Stimulated activated CD4-positive, alpha-beta T cell treated with anti-CD3 and anti-CD28 coated beads, Interleukin-12 subunit alpha, Interleukin-12 subunit beta, amount 100 ng/mL, for 4 hours (primary cell): ENCODE data around the gene CTSH.

ENCODE experiments used
- DNase-seq: peaks from one replicate; pipeline ENCODE4 v3.0.0-alpha.2; 2020

CTSH gene

DNA sequence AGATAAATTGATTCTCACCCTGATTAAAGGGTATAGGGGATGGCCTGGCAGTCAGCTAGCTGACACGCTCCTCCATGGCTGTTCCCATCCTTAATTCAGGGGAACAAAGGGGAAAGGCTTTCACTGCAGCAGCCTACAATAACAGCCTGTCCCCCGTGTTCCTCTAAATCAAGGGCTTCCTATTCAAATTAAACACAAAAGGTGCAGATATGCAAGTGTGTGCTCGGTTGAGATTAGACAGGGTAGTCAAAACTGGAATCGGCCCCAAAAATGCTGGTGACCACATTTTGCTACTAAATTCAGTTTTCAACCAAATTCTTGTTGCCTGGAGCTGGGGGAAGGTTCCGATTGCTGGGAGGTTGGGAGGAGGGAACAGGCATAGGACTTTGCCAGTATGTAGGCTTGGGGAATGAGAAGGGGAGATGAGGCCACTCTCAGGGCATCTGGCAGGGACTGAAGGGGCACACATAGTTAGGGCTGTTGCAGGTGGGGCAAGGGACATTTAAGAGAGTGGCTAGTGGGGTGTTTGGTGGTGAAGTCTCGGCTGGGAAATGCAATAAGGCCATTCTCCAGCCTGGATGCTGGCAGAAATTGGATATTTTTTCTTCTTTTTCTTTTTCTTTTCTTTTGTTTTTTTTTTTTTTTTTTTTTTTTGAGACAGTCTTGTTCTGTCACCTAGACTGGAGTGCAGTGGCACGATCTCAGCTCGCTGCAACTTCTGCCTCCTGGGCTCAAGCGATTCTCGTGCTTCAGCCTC lies 32.9 kb upstream of the CTSH start:
- DNase-seq = no peak

DNA sequence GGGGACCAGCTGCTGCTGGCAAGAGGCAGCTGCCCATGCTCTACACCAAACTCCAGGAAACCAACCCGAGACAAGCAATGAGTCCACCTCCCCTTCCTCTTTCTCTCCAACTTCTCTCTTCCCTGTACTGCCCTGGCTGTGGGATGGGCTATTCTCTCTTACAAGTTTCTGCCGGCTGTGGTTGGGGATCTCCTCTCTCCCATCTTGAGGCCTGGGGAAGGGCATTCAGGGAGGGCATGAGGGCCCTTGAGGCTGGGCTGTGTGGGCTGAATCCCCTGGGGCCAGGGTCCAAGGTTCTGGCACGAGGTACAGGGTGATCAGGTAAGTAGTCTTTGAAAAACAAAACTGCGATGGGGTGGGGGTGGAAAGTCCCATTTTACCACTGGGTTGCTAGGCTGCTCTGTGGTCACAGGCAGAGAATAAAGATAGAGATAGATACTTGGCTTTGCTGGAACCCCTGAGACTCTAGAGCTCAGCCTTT lies 32.3 kb upstream of the CTSH start:
- no peak for DNase-seq

DNA sequence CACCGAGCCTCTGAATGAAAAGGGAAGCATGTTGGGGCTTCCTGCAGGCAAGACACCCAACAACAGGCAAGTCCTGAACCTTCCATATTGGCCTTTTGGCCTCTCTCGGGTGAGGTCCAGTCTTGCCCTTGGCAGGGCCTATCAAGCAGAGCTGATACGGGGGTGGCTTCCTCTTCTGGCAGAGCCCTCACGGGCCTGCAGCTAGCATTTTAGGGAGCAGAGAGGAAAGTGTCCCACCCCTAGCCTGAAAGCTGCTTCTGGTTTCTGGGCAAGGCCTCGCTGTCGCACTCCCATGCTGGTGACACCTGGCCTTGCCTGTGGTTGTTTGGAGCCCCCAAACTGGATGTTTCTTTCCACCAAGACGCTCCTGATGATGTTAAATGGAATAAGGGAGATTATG lies 31.8 kb upstream of the CTSH start:
- no peak for DNase-seq

DNA sequence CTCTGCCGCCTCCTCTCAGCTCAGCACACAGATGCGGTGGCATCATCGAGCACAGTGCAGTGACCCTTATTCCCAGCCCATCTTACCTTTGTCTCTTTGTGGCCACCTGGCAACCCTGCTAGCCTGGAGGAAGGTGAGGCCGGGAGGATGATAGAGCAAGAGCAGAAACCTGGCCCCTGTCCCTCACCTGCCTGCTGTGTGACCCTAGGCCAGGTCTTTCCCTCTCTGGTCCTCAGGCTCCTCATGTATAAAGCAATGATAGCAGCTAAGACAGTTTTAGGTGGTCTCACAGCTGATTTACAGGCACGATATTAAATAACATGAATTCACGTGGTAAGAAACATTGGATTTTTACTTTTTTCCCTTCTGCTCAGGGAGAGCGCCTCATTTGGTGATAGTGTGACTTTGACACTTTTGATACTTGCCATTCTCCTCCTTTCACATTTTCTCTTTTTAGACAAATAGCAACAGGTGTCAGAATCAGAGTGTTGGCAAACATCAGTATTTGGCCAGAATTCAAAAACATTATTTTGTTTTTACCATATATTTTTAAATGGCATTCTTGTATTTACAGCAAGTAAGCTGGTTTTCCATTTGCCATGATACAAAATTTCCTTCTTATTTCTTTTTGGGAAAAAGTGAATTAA lies 29.5 kb upstream of the CTSH start:
- no peak for DNase-seq

DNA sequence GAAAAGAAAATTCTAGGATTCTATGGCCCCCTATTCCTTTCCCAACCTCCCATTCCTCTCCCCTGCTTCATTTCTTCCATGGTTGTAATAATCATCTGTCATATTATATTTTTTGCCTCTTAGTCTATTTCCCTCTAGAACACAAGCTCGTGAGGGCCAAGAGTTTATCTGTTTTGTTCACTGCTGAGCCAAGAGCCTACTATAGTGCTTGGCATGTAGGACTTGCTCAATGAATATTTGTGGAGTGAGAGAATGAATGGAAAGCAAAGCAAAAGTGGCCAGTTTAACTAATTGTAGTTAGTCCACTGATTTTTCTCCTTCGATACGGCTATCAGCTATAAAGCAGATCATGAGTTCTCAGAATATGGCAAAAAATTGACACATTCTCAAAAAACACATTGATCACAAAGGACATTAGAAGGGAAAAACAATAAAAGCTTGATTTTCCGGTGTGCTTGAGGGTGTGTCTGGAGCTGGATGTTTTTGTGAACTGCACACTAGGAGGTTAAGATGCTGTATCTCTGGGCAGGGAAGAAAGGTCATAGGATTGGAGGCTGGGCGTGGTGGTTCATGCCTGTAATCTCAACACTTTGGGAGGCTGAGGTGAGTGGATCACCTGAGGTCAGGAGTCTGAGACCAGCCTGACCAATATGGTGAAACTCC lies 25.0 kb upstream of the CTSH start:
- no peak for DNase-seq

DNA sequence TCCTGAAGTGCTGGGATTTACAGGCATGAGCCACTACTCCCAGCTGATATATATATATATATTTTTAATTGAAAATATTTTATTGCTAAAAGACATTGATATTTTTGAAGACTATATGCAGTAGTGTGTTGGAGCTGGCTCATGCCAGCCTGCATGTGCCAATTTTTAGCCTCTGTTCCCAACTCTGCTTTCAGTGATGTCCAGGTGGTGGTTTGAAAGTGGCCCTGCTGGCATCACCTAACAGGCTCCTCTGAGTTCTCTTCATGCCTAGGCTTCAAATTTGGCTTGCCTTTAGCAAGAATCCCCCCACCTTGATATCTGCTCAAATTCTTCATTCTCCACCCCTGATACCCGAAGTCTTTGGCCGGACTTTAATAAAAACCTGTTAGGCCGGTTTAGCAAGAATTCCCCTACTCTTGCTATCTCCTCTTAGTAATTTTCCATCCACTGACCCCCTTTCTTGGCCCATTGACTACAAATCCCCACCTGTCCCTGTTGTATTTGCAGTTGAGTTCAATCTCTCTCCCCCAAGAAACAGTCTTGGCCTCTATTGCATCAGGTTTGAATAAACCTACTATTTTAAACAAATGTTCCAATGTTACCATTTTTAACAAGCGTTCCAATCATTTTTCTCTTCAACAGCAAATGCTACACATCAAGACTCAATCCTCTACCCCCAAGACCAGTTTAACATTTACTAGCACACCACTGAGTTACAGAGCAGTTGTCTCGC lies 23.9 kb upstream of the CTSH start:
- no peak for DNase-seq

DNA sequence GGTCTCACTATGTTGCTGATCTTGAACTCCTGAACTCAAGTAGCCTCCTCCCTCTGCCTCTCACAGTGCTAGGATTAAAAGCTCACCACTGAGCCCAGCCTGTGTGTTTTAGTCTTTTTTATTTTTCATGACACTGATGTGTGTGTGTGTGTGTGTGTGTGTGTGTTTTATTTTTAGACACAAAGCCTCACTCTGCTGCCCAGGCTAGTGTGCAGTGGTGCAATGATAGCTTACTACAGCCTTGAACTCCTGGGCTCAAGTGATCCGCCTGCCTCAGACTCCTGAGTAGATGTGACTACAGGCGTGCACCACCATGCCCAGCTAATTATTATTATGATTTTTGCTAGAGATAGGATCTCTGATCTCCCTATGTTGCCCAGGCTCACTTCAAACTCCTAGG lies 23.3 kb upstream of the CTSH start:
- no peak for DNase-seq

DNA sequence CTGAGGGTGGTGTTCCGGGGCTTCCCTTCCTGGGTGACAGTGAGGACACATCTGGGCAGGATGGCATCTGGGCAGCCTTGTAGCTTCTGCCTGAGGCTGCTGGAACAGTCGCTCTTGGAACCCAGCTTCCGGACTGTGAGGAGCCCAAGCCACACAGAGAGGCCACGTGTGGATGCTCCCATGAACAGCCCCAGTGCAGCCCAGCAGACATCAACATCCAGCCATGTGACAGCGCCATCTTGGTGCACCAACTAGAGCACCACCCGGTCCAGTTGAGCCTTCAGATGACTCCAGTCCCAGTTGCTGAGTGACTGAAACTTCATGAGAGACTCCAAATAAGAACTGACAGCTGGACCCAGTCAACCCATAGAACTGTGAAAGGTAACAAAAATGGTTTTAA lies 15.5 kb upstream of the CTSH start:
- no peak for DNase-seq

DNA sequence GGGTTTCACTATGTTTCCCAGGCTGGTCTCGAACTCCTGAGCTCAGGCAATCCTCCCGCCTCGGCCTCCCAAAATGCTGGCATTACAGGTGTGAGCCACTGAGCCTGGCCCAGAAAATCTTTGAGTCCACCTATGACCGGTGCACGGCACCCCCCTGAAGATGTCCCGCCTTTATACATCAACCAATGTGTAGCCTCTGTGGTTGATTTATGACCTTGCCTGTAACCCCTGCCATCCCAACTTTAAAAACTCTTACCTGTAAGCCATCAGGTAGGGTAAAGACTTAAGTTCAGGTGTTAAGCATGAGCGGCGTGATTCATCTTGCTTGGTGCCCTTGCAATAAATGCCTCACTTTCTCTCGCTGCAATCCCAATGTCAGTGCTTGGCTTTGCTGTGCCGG lies 14.5 kb upstream of the CTSH start:
- DNase-seq = no peak

DNA sequence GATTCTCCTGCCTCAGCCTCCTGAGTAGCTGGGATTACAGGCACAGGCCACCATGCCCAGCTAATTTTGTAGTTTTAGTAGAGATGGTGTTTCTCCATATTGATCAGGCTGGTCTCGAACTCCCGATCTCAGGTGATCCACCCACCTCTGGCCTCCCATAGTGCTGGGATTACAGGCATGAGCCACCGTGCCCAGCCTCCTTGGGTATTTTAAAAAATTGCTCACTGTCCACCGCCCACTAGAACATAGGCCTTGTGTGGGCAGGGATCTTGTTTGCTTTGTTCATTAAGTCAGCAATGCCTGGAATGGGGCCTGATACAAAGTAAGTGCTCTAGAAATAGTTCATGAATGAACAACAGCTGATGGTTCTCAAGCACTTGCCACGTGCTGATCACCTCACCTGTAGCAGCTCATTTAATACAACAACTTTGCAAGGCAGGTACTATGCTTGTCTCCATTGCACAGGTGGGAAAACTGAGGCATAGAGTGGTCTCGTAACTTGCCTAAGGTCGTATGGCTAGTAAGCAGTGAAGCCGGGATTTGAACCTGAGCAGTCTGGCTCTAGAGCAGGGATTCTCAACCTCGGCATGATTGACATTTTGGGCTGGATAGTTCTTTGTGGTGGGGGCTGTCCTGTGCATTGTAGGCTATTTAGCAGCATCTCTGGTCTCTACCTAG lies 12.7 kb upstream of the CTSH start:
- no peak for DNase-seq

DNA sequence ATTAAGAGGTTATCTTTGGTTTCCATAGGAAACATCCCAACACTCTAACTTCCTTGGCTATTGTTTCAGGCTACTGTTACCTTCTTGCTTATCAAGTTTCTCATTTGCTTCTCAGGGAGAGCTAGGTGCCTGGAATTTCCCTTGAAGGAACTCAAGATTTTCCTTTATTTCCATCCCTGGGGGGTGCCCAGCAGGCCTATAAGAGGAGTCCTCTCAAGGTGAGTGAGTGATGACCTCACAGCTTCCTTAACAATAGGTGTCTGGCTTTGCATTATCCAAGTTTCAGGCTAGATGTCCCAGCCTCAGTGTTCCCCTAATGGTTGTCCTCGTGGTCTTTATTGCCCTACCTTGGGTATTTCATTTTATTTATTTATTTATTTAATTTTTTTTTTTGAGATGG lies 12.1 kb upstream of the CTSH start:
- DNase-seq = no peak

DNA sequence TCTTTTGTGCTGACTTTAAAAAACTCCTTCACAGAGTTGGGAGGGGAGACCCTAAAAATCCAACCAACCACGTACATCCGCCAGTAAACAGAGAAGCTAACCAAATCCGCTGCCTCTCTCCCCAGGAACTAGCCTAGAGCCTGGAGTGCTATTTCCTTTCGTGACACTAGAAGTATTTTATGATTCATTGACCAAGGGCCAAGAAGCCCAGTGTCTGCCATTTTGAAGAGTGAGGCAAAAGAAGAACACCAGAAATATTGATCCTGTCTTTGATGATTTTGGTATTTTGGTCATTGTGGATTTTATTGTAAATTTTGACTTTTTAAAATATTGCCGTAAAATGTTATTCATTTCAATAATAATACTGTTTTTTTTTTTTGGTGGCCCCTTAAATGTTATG lies 10.5 kb upstream of the CTSH start:
- no peak for DNase-seq

DNA sequence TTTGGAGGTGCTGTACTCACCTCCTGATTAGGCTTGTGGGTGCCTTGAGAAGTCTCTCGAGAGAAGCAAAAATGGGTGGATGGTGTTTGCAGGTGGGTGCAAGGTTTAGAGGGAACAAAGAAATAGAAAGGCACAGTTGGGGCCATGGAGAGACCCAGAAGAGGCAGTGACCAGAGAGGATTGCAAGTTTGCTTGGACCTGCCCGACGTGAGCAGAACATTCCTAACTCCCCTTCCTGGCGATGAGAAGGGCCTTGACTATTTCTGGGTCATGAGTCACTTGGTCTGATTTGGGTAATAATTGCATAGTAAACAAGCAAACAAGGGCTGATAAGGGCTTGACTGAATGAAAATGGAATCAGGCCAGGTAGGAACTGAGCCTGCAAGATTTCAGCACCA lies 7.0 kb upstream of the CTSH start:
- DNase-seq = no peak

DNA sequence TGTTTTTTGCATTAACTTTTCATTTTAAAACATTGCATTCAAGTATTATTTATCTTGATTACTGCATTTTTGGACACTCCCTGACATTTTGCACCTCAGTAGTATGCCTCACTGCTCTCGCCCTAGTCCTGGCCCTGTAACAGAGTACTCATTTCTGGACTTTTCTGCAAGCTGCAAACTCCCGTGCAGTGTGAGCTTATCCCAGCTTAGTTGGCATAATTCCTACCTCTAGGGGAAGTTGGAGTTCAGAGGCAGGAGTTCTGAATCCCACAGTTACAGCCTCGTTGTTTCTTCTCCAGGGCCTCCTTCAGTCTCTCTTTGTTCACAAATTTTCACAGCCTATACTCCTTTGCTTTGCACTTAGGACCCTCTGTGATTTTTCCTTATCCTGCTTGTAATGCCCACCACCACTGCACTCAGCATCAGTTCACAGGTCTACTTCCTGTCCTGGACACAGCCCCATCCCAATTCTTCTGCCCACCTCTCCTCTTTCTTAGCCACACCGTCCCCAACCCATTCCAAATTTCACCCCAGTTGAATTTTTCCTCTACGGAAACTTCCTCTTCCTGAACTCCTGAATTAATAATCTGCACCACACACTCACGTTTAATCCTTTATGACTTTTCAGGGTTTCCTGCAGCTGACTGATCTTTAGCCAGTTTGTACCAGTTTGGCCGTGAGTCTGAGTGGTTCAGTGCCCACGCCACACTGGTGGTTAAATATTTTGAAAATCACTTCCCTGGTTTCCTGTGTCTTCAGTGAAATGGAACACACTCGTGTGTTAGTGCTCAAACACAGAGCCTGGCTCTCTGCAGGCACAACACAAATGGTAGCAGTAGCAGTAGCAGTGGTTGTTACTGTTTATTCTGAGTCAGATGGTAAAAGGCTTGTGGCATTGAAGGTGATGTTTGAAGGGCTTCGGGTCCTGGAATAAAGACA lies 6.3 kb upstream of the CTSH start:
- DNase-seq = no peak

DNA sequence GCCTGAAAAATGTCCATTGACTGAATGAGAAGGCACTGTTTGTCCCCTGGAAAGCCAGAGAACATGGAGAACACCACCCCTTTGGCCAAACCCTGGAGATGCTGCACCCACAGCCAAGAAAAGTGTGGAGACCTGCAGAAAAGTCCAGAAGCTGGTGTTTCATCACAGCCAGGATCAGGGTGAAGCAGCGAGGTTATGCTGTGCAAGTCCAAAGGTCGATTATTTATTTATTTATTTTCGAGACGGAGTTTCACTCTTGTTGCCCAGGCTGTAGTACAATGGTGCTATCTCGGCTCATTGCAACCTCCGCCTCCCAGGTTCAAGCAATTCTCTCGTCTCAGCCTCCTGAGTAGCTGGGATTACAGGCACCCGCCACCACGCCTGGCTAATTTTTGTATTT lies 5.5 kb upstream of the CTSH start:
- no peak for DNase-seq

DNA sequence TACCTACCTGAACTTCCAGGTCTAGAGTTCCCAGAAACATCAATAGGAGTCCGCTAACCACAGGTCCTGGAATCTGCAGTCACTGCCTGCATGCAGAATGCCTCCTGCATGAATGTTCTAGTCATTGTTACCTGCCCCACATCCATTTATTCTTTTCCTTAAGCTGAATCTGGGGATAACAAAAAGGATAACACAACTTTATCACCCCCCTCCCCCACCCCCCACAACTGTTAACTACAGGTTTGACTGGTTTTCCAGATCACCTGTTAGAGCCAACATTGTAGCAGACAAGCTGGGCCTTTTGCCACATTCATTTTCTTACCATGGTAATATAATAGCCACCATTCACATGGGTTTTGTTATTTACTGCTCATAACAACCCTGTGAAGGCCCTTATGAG lies 4.6 kb upstream of the CTSH start:
- no peak for DNase-seq

DNA sequence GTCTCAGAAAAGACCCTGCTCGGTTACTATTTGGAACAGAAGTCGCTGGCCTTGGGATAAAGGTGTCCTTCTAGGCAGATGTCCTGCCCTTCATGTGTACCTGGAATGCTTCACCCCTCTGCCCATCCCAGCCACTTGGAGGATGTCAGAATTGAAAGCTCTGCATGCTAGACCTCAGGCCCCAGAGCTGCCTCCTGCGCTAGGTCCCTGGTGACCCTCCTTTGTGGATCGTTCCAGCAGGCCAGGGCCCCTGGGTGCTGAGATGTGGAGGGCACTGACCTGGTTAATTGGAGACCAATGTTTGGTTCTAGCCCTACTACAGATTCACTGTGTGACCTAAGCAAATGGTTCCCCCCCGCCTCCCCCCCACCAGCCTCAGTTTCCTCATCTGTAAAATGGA lies 2.7 kb upstream of the CTSH start:
- DNase-seq = no peak

DNA sequence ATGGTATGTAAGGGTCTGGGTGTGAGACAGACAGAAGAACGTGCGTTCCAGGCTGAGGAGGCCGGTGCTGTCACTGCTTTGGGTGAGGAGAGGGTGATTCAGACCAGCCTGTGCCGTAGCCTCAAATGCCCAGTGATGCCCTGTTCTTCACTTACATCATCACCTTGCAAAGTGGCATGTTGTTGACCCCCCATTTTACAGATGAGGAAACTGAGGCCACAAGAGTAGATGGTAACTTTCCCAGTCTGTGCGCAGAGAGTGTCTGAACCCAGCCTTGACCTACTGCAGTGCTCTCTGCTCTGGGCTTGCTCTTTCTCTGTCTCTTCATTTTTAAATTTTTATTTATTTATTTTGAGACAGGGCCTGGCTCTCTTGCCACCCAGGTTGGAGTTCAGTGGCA lies 1.6 kb upstream of the CTSH start:
- DNase-seq = no peak

DNA sequence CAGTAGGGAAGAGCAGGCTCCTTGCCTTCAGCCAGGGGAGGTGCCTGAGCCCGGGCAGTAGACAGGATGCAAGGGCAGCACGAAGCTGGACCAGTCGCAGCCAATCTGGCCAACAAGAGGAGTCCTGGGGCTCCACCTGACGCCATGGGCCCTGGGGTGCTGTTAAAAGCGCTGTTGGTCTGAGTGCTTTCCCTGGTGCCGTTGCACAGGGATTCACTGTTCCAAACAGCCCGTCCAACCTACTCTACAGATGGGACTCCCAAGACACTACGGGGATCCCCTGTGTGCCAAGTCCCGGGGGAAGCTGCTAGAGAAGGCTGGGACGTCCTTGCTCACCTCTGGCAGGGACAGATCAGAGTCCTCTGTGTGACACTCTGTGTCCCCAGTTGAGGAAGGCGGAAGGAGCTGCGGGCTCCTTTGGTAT lies 632 bp downstream of the CTSH start:
- no peak for DNase-seq

DNA sequence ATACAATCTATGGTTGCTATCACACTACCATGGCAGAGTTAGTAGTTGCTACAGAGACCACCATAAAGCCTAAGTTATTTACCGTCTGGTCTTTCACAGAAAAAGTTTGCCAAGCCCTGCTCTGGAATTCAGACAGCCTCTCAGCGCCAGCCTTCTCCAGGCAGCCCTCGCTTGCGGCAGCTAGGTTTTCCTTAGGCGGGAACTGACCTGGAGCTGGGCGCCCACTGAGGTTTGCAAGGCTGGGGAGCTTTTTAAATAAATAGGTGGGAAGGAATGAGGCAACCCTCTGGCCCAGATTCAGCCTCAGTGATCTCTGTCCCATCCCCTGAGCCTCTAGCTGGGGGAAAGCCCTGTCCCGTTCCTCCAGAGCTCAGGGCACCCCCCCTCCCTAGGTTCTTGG lies 1.2 kb downstream of the CTSH start:
- no peak for DNase-seq

DNA sequence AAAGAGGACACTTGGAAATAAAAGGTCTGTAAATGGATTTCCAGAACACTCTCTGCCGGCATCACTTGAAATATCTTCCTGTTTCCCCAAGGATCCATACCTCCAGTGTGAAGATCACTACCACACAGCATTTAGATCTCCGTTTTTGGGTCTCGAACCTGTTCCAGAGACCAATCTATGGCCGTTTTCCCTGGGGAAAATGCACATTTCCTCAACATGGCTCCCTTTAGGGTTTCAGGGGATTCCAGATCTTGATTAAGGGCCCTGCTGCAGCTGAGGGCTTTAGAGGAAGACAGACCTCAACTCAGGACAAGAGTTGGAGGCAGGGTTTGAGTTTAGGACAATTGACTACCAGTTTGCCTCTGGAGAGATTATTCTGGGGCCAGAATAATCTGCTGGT lies 2.1 kb downstream of the CTSH start:
- no peak for DNase-seq
